PC-9 (cell line): ENCODE data around the gene TRIB2. TPM values are rescaled to one million over a fixed set of nuclear protein-coding genes. Genes with fewer than 3 reads are reported as not detected.

Experiments used
- BruUV-seq: library from RNA; stranded (reverse); fragments of 400-500 nt; replicated peaks from 2 replicates; lab custom pipeline; 2021; lab: Mats Ljungman, UMichigan
- CTCF ChIA-PET: fragments of 300-600 bp; sonication (Branson Sonifier 250); formaldehyde crosslinking; loops from one replicate; lab custom pipeline; 2022; ENCODE audit warnings: antibody characterized with exemption; lab: Charles Lee
- POLR2A ChIA-PET: fragments of 300-600 bp; sonication (Branson Sonifier 250); formaldehyde crosslinking; loops from one replicate; lab custom pipeline; 2022; ENCODE audit warnings: antibody characterized with exemption; ENCODE audit not compliant: unreplicated experiment; lab: Charles Lee
- DNase-seq, 2 experiments: peaks; one replicate each; pipeline versions ENCODE4 v3.0.0 to v3.0.0-alpha.2; 2015 to 2022; ENCODE audit warnings: mixed read lengths in 1 of 2
- H2AFZ ChIP-seq: fragments of 200-600 bp; sonication (generic); 2 replicates; pipeline ENCODE4 v1.8.1; 2017; ENCODE audit warnings: antibody characterized with exemption
- H3F3A ChIP-seq: fragments of 200-600 bp; sonication (generic); 2 replicates; pipeline ENCODE4 v1.8.1; 2017; ENCODE audit warnings: antibody characterized with exemption, mild to moderate bottlenecking, low read depth; ENCODE audit not compliant: insufficient read depth
- H3K27ac ChIP-seq: fragments of 200-600 bp; sonication (generic); 2 replicates; pipeline ENCODE4 v1.6.1; 2016; ENCODE audit warnings: mixed run types
- H3K27me3 ChIP-seq: fragments of 200-600 bp; sonication (generic); 2 replicates; pipeline ENCODE4 v1.6.1; 2016; ENCODE audit warnings: low read depth, mixed run types; ENCODE audit not compliant: insufficient read depth
- H3K36me3 ChIP-seq: fragments of 200-600 bp; sonication (generic); 2 replicates; pipeline ENCODE4 v1.6.1; 2016; ENCODE audit warnings: low read depth, mixed run types
- H3K4me1 ChIP-seq: fragments of 200-600 bp; sonication (generic); replicated peaks from 2 replicates; pipeline ENCODE4 v1.6.1; 2016; ENCODE audit warnings: mixed run types; ENCODE audit not compliant: insufficient read depth
- H3K4me2 ChIP-seq: fragments of 200-600 bp; sonication (generic); 2 replicates; pipeline ENCODE4 v1.6.1; 2017; ENCODE audit warnings: mixed run types
- H3K4me3 ChIP-seq: fragments of 200-600 bp; sonication (generic); 2 replicates; pipeline ENCODE4 v1.6.1; 2016; ENCODE audit warnings: mixed run types
- H3K79me2 ChIP-seq: fragments of 200-600 bp; sonication (generic); 2 replicates; pipeline ENCODE4 v1.6.1; 2017; ENCODE audit warnings: low read depth, mixed run types
- H3K9me2 ChIP-seq: fragments of 200-600 bp; sonication (generic); 2 replicates; pipeline ENCODE4 v1.8.1; 2017; ENCODE audit warnings: mild to moderate bottlenecking; ENCODE audit not compliant: insufficient read depth
- H3K9me3 ChIP-seq: fragments of 200-600 bp; sonication (generic); 2 replicates; pipeline ENCODE4 v1.8.1; 2016; ENCODE audit warnings: low read depth; ENCODE audit not compliant: insufficient read depth
- H4K20me1 ChIP-seq: fragments of 200-600 bp; sonication (generic); 2 replicates; pipeline ENCODE4 v1.8.1; 2017; ENCODE audit not compliant: insufficient read depth
- EZH2 ChIP-seq: fragments of 200-600 bp; sonication (generic); IDR thresholded peaks from 2 replicates; pipeline ENCODE4 v1.8.0; 2017; ENCODE audit warnings: antibody characterized with exemption, low read depth
- intact Hi-C: fragments of 100-400 bp; cut with micrococcal nuclease; formaldehyde crosslinking; loops from one replicate; pipeline ENCODE4 v1.10.0; 2022; ENCODE audit not compliant: unreplicated experiment
- total RNA-seq: library from RNA; stranded (reverse); gene quantifications from 2 replicates; pipeline ENCODE4 v1.2.3, GENCODE V29; 2021
- TF ChIP-seq, protein P1 (sequence below): fragments of 200-600 bp; sonication (generic); conservative IDR thresholded peaks from 2 replicates; pipeline ENCODE4 v1.6.1; 2017; ENCODE audit warnings: mixed run types, antibody characterized with exemption, mild to moderate bottlenecking, moderate library complexity

The TRIB2 gene
- total RNA-seq, 1 experiment from 2014 or later: 18.9 TPM

DNA sequence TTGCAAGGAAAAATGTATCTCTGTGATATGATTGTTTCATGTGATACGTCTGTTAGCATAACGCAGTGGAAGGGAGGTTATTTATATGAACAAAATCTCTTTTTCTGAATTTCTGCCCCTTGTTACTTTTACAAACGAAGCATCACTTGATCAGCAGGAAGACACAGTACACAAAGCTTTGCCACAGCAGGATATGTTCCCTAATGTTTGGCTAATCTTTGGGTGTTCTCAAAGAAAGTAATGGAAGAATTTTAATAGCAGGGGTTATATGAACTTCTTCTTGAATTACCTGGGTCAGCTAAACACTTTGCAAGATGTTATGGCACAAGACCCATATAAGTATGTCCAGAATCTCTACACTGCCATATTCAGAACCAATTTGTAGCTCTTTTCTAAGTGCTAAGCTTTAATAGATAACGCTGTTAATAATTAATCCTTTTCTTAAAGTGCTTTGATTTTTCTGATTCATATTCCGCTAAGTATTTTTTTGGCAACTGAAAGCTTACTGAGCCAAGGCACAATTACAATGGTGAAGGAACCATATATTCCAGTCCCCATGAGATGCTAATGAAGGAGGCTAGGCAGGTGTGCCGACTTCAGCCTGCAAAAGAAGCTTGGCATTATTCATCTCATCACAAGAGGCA, 33.2 kb upstream of the TRIB2 start:
- POLR2A ChIA-PET: interaction anchor here (0.8 kb wide), 1 partner anchor 10 kb away, joined by 3 read pairs; no protein-coding TSS in a partner anchor
- H3K4me2 ChIP-seq: no peak overlapping the region
- TF ChIP-seq, protein P1, sequence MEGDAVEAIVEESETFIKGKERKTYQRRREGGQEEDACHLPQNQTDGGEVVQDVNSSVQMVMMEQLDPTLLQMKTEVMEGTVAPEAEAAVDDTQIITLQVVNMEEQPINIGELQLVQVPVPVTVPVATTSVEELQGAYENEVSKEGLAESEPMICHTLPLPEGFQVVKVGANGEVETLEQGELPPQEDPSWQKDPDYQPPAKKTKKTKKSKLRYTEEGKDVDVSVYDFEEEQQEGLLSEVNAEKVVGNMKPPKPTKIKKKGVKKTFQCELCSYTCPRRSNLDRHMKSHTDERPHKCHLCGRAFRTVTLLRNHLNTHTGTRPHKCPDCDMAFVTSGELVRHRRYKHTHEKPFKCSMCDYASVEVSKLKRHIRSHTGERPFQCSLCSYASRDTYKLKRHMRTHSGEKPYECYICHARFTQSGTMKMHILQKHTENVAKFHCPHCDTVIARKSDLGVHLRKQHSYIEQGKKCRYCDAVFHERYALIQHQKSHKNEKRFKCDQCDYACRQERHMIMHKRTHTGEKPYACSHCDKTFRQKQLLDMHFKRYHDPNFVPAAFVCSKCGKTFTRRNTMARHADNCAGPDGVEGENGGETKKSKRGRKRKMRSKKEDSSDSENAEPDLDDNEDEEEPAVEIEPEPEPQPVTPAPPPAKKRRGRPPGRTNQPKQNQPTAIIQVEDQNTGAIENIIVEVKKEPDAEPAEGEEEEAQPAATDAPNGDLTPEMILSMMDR: no peak
- no peak for TF ChIP-seq EZH2

DNA sequence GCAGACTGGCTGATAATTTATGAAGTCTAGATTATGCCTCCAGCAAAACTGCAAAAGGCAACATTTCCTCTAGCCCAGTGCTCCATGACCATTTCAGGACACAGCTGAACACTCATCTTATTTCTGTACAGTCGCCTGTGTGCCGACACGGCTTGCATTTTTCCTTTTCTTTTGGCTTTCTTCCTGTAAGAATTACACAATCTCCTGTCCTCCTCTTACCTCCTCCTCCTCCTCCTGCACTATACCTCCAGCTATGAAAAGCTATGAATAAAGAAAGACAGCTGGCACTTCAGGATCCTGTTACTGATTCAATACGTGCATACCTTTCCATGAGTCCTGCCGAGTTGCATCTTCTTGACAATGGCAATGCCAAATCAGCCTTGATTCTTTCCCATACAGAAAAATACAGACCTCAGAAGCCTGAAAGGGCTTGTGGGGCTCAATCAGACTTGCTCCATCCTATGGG, 32.2 kb upstream of the TRIB2 start:
- BruUV-seq: no TSS peak
- Histone ChIP-seq H3K4me3 (peak overlapping the region; percentile 11; the same call in 1 of the 2 replicates), H3F3A (peaks cover 9% of the 10 kb centered on the region; the same call in 1 of the 2 replicates), H3K27ac (0 out of 2 replicates have a peak overlapping the region, but pooled peaks have one; percentile 24), H3K4me1 (peaks cover 14% of the 10 kb centered on the region), H2AFZ (no peak overlapping the region), H3K79me2 (no peaks in the 10 kb centered on the region), H3K9me3 (peaks cover 7% of the 10 kb centered on the region; the same call in 1 of the 2 replicates), H3K27me3 (no peaks in the 10 kb centered on the region), H3K36me3 (no peaks in the 10 kb centered on the region), H3K9me2 (no peaks in the 10 kb centered on the region), H4K20me1 (no peaks in the 10 kb centered on the region), H3K4me2 (peak overlapping the region; percentile 42)
- POLR2A ChIA-PET: interaction anchor here (0.6 kb wide), 1 partner anchor 9 kb away, joined by 3 read pairs; no protein-coding TSS in a partner anchor
- intact Hi-C loops: no loop called here
- DNase-seq: peak; percentile 22 to 83
- no peak for TF ChIP-seq EZH2
- TF ChIP-seq, protein P1: no peak
- CTCF ChIA-PET: no interaction called here

More for the DNA sequence above, 33.2 kb upstream of the TRIB2 start:
- BruUV-seq: no TSS peak
- Histone ChIP-seq H3K79me2 (no peaks in the 10 kb centered on the region), H3K9me3 (0 out of 2 replicates have a peak, but pooled peaks cover 7% of the 10 kb centered on the region), H2AFZ (no peak overlapping the region), H3K36me3 (no peaks in the 10 kb centered on the region), H3K27ac (no peak overlapping the region), H3K9me2 (no peaks in the 10 kb centered on the region), H3F3A (peaks cover 9% of the 10 kb centered on the region; the same call in 1 of the 2 replicates), H4K20me1 (no peaks in the 10 kb centered on the region), H3K27me3 (no peaks in the 10 kb centered on the region), H3K4me1 (peaks cover 14% of the 10 kb centered on the region), H3K4me3 (no peak overlapping the region)
- intact Hi-C loops: no loop called here
- DNase-seq: no peak
- CTCF ChIA-PET: interaction anchor here (0.6 kb wide), 1 partner anchor 651 kb away, joined by 3 read pairs; no protein-coding TSS in a partner anchor

DNA sequence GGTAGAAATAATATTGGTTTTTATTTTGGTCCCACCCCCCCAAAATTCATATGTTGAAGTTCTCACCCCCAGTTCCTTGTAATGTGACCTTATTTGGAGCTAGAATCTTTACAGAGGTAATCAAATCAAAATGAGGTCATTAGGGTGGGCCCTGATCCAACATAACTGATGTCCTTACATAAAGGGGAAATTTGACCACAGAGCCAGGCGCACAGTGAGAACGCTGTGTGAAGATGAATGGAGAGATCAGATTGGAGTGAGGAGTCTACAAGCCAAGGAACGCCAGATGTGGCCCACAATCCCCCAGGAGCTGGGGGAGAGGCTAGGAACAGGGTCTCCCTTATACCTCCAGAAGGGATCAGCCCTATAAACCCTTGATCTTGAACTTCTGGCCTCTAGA, 31.6 kb upstream of the TRIB2 start:
- no peak for DNase-seq
- no peaks in the 10 kb centered on the region for H4K20me1 ChIP-seq
- intact Hi-C loops: no loop called here
- H3K4me1 ChIP-seq: peaks cover 14% of the 10 kb centered on the region
- no peak overlapping the region for H2AFZ ChIP-seq
- H3F3A ChIP-seq: peaks cover 9% of the 10 kb centered on the region; the same call in 1 of the 2 replicates
- H3K27me3 ChIP-seq: no peaks in the 10 kb centered on the region
- no peaks in the 10 kb centered on the region for H3K36me3 ChIP-seq
- BruUV-seq: no TSS peak
- no peaks in the 10 kb centered on the region for H3K79me2 ChIP-seq
- no peak overlapping the region for H3K27ac ChIP-seq
- no peaks in the 10 kb centered on the region for H3K9me2 ChIP-seq
- CTCF ChIA-PET: no interaction called here
- POLR2A ChIA-PET: no interaction called here
- H3K4me2 ChIP-seq: peak overlapping the region; percentile 42
- TF ChIP-seq, protein P1: no peak
- TF ChIP-seq EZH2: no peak
- H3K9me3 ChIP-seq: peaks cover 10% of the 10 kb centered on the region
- no peak overlapping the region for H3K4me3 ChIP-seq
